B cell (primary cell): ENCODE data around the gene COL5A2. TPM values are rescaled to one million over a fixed set of nuclear protein-coding genes. Genes with fewer than 3 reads are reported as not detected.

Experiments used
- ATAC-seq: fragments of 200-7000 bp; cut with Tn5 transposase; one replicate; pipeline ENCODE4 v1.10.0; 2021; ENCODE audit warnings: low read depth, mild to moderate bottlenecking, moderate number of reproducible peaks, moderate library complexity
- CTCF ChIA-PET: fragments of 350-600 bp; sonication (Branson Sonifier 250); formaldehyde crosslinking; loops from one replicate; lab custom pipeline; 2021; ENCODE audit warnings: antibody characterized with exemption, inconsistent platforms; lab: Charles Lee
- POLR2A ChIA-PET: fragments of 350-600 bp; sonication (Branson Sonifier 250); formaldehyde crosslinking; loops from one replicate; lab custom pipeline; 2021; ENCODE audit warnings: antibody characterized with exemption; lab: Charles Lee
- DNase-seq: peaks from one replicate; pipeline ENCODE4 v3.0.0; 2013
- H2AFZ ChIP-seq: 2 replicates; pipeline ENCODE4 v1.6.1; 2012; ENCODE audit warnings: mild to moderate bottlenecking, low read depth, low read length; ENCODE audit not compliant: insufficient read depth, poor library complexity, severe bottlenecking
- H3K27ac ChIP-seq, 2 donors: 1 replicate in 1 of 2; 2 replicates in 1 of 2; pipeline ENCODE4 v1.5.1; 2012 to 2013; ENCODE audit warnings: low read length in 2 of 2, mild to moderate bottlenecking in 2 of 2, moderate library complexity in 1 of 2
- H3K27me3 ChIP-seq, 4 experiments: fragments of 200-600 bp in 1 of 4; sonication (generic) in 1 of 4; replicated peaks in 1 of 4; 1 replicate in 2 of 4; 2 replicates in 2 of 4; pipeline versions ENCODE4 v1.6.1 to v1.7.0; 2013 to 2016; ENCODE audit warnings: low read length in 3 of 4, mild to moderate bottlenecking in 2 of 4, mixed read lengths in 1 of 4, moderate library complexity in 1 of 4; ENCODE audit not compliant: insufficient read depth in 4 of 4, control insufficient read depth in 3 of 4; ENCODE audit errors: control extremely low read depth in 1 of 4
- H3K36me3 ChIP-seq, 2 experiments: replicated peaks in 1 of 2; 1 replicate in 1 of 2; 2 replicates in 1 of 2; pipeline versions ENCODE4 v1.6.1 to v1.7.1; 2013; ENCODE audit warnings: low read length in 1 of 2; ENCODE audit not compliant: insufficient read depth in 2 of 2, control insufficient read depth in 1 of 2; ENCODE audit errors: control extremely low read depth in 1 of 2, extremely low read depth in 1 of 2
- H3K4me1 ChIP-seq, 2 donors: fragments of 200-600 bp in 1 of 2; sonication (generic) in 1 of 2; 1 replicate in 1 of 2; 2 replicates in 1 of 2; pipeline versions ENCODE4 v1.5.1 to v1.6.1; 2013 to 2017; ENCODE audit warnings: low read length in 2 of 2; ENCODE audit not compliant: control insufficient read depth in 2 of 2, insufficient read depth in 2 of 2
- H3K4me2 ChIP-seq: replicated peaks from 2 replicates; pipeline ENCODE3; 2012; ENCODE audit warnings: mild to moderate bottlenecking, low read depth, low read length; ENCODE audit not compliant: poor library complexity, severe bottlenecking
- H3K4me3 ChIP-seq, 5 experiments: fragments of 200-600 bp in 1 of 5; sonication (generic) in 1 of 5; 1 replicate in 3 of 5; 2 replicates in 2 of 5; pipeline versions ENCODE4 v1.5.1 to v1.7.0; 2011 to 2016; ENCODE audit warnings: low read length in 4 of 5, mild to moderate bottlenecking in 4 of 5, low read depth in 2 of 5, control low read depth in 1 of 5, moderate library complexity in 1 of 5; ENCODE audit not compliant: insufficient read depth in 1 of 5; ENCODE audit errors: control extremely low read depth in 1 of 5, extremely low read depth in 1 of 5
- H3K79me2 ChIP-seq: fragments of 200-600 bp; sonication (generic); one replicate; pipeline ENCODE4 v1.6.0; 2016; ENCODE audit warnings: low read length; ENCODE audit not compliant: control insufficient read depth, insufficient read depth
- H3K9ac ChIP-seq: fragments of 200-600 bp; sonication (generic); 2 replicates; pipeline ENCODE4 v1.6.1; 2017; ENCODE audit warnings: mild to moderate bottlenecking, low read length, moderate library complexity
- H3K9me3 ChIP-seq, 3 donors: one replicate each; pipeline versions ENCODE4 v1.6.1 to v1.7.1; 2013; ENCODE audit warnings: low read length in 2 of 3; ENCODE audit not compliant: control insufficient read depth in 2 of 3, insufficient read depth in 1 of 3; ENCODE audit errors: control extremely low read depth in 1 of 3
- H4K20me1 ChIP-seq: 2 replicates; pipeline ENCODE4 v1.6.0; 2012; ENCODE audit warnings: mild to moderate bottlenecking, low read length; ENCODE audit not compliant: insufficient read depth, control insufficient read depth, poor library complexity, severe bottlenecking
- H3K27ac Mint-ChIP-seq: one replicate; pipeline ENCODE4 v1.8.0; 2021; ENCODE audit warnings: mixed read lengths
- H3K27me3 Mint-ChIP-seq: one replicate; pipeline ENCODE4 v1.8.0; 2021; ENCODE audit warnings: mixed read lengths
- H3K4me1 Mint-ChIP-seq: one replicate; pipeline ENCODE4 v1.8.0; 2021; ENCODE audit warnings: mixed read lengths
- H3K4me3 Mint-ChIP-seq: one replicate; pipeline ENCODE4 v1.8.0; 2021; ENCODE audit warnings: mixed read lengths
- H3K9me3 Mint-ChIP-seq: one replicate; pipeline ENCODE4 v1.8.0; 2022; ENCODE audit warnings: mixed read lengths; ENCODE audit not compliant: insufficient read depth
- EZH2 ChIP-seq: IDR thresholded peaks from 2 replicates; pipeline ENCODE4 v1.6.1; 2012; ENCODE audit warnings: borderline replicate concordance, low read depth, mild to moderate bottlenecking, moderate library complexity, low read length; ENCODE audit not compliant: insufficient read depth, poor library complexity, severe bottlenecking
- WGBS: methylation state at CpG from one replicate; pipeline ENCODE4 v1.1.5; 2013; ENCODE audit warnings: missing lambda C conversion rate; ENCODE audit not compliant: insufficient coverage; 5-methylcytosine and 5-hydroxymethylcytosine counted together
- intact Hi-C: fragments of 100-400 bp; cut with micrococcal nuclease; formaldehyde crosslinking; loops from one replicate; pipeline ENCODE4 v1.10.0; 2022
- polyA plus RNA-seq: library from polyadenylated mRNA; depleted of rRNA; stranded (reverse); fragments of >200 nt; gene quantifications from 2 replicates; pipeline ENCODE4 v1.2.3, GENCODE V29; 2012
- total RNA-seq, 2 donors: library from RNA; stranded (reverse); fragments of 120-200 nt in 1 of 2; gene quantifications; 1 replicate in 1 of 2; 2 replicates in 1 of 2; pipeline versions ENCODE4 v1.2.3 to v1.2.4, GENCODE V29; 2013 to 2022
- TF ChIP-seq, protein P1 (sequence below): fragments of 200-600 bp; IDR thresholded peaks from one replicate; pipeline ENCODE4 v1.8.0; 2022; ENCODE audit warnings: antibody characterized with exemption, mild to moderate bottlenecking

The COL5A2 gene
- total and polyA plus RNA-seq, 2 donors (not counting 1 experiment from before 2014, with no cell fraction given): 0.44 to 0.45 TPM

DNA sequence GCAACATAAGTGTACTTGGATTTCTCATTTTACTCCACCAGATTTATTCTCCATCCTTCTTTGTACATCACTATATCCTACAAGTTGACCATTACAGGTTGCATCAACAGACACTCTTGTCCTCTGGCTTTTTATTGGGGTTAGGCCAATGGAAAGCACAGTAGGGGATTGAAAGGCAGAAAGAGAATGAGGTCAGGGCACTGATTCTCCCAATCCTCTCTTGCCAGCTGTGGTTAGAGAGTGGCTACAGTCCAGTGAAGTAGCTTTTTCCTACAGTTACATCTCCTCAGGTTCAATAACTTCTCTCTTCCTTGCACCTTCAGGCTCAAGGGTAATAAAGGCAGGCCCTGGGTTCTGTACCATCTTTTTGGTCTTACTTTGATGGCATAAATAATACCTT is 20.2 kb upstream of the COL5A2 start:
- Mint-ChIP-seq H3K27me3 (no peaks in the 10 kb centered on the region), H3K4me3 (no peak overlapping the region), H3K4me1 (no peaks in the 10 kb centered on the region), H3K9me3 (no peaks in the 10 kb centered on the region), H3K27ac (no peak overlapping the region)
- intact Hi-C loops: no loop called here
- ATAC-seq: no peak
- Histone ChIP-seq H3K9ac (no peak overlapping the region), H2AFZ (no peak overlapping the region), H3K27me3 (no peaks in the 10 kb centered on the region), H3K4me3 (no peak overlapping the region), H3K27ac (no peak overlapping the region), H4K20me1 (no peaks in the 10 kb centered on the region), H3K9me3 (no peaks in the 10 kb centered on the region), H3K79me2 (no peaks in the 10 kb centered on the region), H3K4me1 (no peaks in the 10 kb centered on the region), H3K4me2 (no peak overlapping the region), H3K36me3 (no peaks in the 10 kb centered on the region)
- CTCF ChIA-PET: no interaction called here
- no peak for DNase-seq
- TF ChIP-seq EZH2: no peak
- TF ChIP-seq, protein P1, sequence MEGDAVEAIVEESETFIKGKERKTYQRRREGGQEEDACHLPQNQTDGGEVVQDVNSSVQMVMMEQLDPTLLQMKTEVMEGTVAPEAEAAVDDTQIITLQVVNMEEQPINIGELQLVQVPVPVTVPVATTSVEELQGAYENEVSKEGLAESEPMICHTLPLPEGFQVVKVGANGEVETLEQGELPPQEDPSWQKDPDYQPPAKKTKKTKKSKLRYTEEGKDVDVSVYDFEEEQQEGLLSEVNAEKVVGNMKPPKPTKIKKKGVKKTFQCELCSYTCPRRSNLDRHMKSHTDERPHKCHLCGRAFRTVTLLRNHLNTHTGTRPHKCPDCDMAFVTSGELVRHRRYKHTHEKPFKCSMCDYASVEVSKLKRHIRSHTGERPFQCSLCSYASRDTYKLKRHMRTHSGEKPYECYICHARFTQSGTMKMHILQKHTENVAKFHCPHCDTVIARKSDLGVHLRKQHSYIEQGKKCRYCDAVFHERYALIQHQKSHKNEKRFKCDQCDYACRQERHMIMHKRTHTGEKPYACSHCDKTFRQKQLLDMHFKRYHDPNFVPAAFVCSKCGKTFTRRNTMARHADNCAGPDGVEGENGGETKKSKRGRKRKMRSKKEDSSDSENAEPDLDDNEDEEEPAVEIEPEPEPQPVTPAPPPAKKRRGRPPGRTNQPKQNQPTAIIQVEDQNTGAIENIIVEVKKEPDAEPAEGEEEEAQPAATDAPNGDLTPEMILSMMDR: no peak
- POLR2A ChIA-PET: no interaction called here

DNA sequence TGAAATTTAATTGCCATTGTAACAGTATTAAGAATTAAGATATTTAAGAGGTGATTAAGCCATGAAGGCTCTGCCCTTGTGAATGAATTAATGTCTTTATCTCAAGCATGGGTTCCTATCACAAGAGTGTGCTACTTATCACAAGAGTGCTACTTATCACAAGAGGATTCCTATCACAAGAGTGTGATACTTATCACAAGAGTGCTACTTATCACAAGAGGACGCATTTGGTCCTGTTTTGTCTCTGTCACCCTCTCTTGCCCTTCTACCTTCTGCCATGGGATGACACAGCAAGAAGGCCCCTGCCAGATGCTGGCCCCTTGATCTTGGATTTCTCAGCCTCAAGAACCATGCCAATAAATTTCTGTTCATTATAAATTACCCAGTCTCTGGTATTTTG is 13.2 kb upstream of the COL5A2 start:
- Mint-ChIP-seq H3K4me3 (no peak overlapping the region), H3K4me1 (no peaks in the 10 kb centered on the region), H3K27ac (no peak overlapping the region), H3K27me3 (no peaks in the 10 kb centered on the region), H3K9me3 (no peaks in the 10 kb centered on the region)
- no peak overlapping the region for H2AFZ ChIP-seq
- H3K9me3 ChIP-seq: no peaks in the 10 kb centered on the region
- no peak overlapping the region for H3K4me3 ChIP-seq
- H4K20me1 ChIP-seq: no peaks in the 10 kb centered on the region
- POLR2A ChIA-PET: no interaction called here
- CTCF ChIA-PET: no interaction called here
- H3K27ac ChIP-seq: no peak overlapping the region
- H3K4me1 ChIP-seq: no peaks in the 10 kb centered on the region
- H3K79me2 ChIP-seq: no peaks in the 10 kb centered on the region
- DNase-seq (no peak), ATAC-seq (no peak)
- H3K4me2 ChIP-seq: no peak overlapping the region
- intact Hi-C loops: no loop called here
- no peak for TF ChIP-seq EZH2
- TF ChIP-seq, protein P1: no peak
- no peaks in the 10 kb centered on the region for H3K36me3 ChIP-seq
- H3K27me3 ChIP-seq: no peaks in the 10 kb centered on the region
- H3K9ac ChIP-seq: no peak overlapping the region
- 100% methylated on average over 1 of the region's 1 CpG for WGBS
